HG03097 (cell line): ENCODE results near the gene ERICH3.

Experiments
- ATAC-seq: cut with Tn5 transposase; IDR thresholded peaks from one replicate; pipeline ENCODE4 v1.9.1; 2021; ENCODE audit not compliant: unreplicated experiment, low FRiP score

The ERICH3 gene

GRCh38 chr1:74591949-74592348, 81.6 kb downstream of the ERICH3 start:
- ATAC-seq: no peak

GRCh38 chr1:74590288-74590687, 83.3 kb downstream of the ERICH3 start:
- ATAC-seq: no peak

- no peak for ATAC-seq
These were observed 85.7 kb downstream of the ERICH3 start for GRCh38 chr1:74587888-74588287.

GRCh38 chr1:74586253-74586897, 87.2 kb downstream of the ERICH3 start:
- no peak for ATAC-seq

GRCh38 chr1:74584185-74584584, 89.4 kb downstream of the ERICH3 start:
- no peak for ATAC-seq

- ATAC-seq: no peak
These were observed 90.2 kb downstream of the ERICH3 start for GRCh38 chr1:74583397-74583796.

- peak; percentile 99 for ATAC-seq
These were observed 94.2 kb downstream of the ERICH3 start for GRCh38 chr1:74579425-74579824.

- no peak for ATAC-seq
These were observed 95.5 kb downstream of the ERICH3 start for GRCh38 chr1:74578101-74578500.

GRCh38 chr1:74571891-74572290, 101.7 kb downstream of the ERICH3 start:
- no peak for ATAC-seq

GRCh38 chr1:74571493-74571800, 102.1 kb downstream of the ERICH3 start:
- no peak for ATAC-seq

- no peak for ATAC-seq
These were observed 102.6 kb downstream of the ERICH3 start for GRCh38 chr1:74570797-74571492.

- ATAC-seq: no peak
These were observed 123.7 kb downstream of the ERICH3 start for GRCh38 chr1:74549932-74550331.

- ATAC-seq: no peak
These were observed 124.4 kb downstream of the ERICH3 start for GRCh38 chr1:74548961-74549750.

- no peak for ATAC-seq
These were observed 127.8 kb downstream of the ERICH3 start for GRCh38 chr1:74545821-74546220.

GRCh38 chr1:74534241-74534640, 139.4 kb downstream of the ERICH3 start:
- no peak for ATAC-seq

- ATAC-seq: no peak
These were observed 141.8 kb downstream of the ERICH3 start for GRCh38 chr1:74531796-74532195.

- no peak for ATAC-seq
These were observed 142.7 kb downstream of the ERICH3 start for GRCh38 chr1:74530892-74531291.

- no peak for ATAC-seq
These were observed 145.5 kb downstream of the ERICH3 start for GRCh38 chr1:74528123-74528522.

- ATAC-seq: no peak
These were observed 146.9 kb downstream of the ERICH3 start for GRCh38 chr1:74526708-74527107.

- ATAC-seq: no peak
These were observed 149.6 kb downstream of the ERICH3 start for GRCh38 chr1:74523873-74524480.

GRCh38 chr1:74522148-74522547, 151.4 kb downstream of the ERICH3 start:
- no peak for ATAC-seq
